Prostate gland (tissue), 2 donors: ENCODE results near the gene STK35.

ENCODE experiments used
- POLR2A ChIP-seq: fragments of 450-650 bp; IDR thresholded peaks from one replicate; pipeline ENCODE4 v1.6.1; 2016; ENCODE audit warnings: antibody characterized with exemption, mild to moderate bottlenecking
- POLR2AphosphoS5 ChIP-seq: sonication (generic); formaldehyde crosslinking; IDR thresholded peaks from one replicate; pipeline ENCODE4 v1.6.1; 2017; ENCODE audit warnings: antibody characterized with exemption
- TF ChIP-seq, protein P1 (sequence below), 4 experiments: fragments of 200-600 bp in 2 of 4; fragments of 450-650 bp in 2 of 4; sonication (generic) in 2 of 4; IDR thresholded peaks; 1 replicate in 3 of 4; 2 replicates in 1 of 4; pipeline ENCODE4 v1.5.1; 2016 to 2019; ENCODE audit warnings: antibody characterized with exemption in 4 of 4, mild to moderate bottlenecking in 2 of 4, moderate library complexity in 2 of 4

DNA sequence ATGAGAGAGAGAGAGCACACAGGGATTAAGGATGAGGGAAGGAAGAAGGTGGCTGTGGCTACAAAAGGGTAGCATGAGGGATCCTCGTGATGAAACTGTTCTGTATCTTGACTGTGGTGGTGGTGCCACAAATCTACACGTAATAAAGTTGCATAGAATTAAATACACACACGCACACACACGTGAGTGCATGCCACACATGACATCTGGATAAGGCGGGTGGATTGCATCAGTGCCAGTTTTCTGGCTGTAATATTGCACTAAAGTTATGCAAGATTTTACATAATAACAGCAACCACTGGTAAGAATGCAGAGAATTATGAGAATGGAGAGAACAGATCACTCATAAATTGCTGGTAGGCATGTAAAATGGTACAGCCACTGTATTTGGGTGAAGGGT, 16.9 kb upstream of the STK35 start:
- TF ChIP-seq POLR2A (no peak), POLR2AphosphoS5 (no peak)
- TF ChIP-seq, protein P1, sequence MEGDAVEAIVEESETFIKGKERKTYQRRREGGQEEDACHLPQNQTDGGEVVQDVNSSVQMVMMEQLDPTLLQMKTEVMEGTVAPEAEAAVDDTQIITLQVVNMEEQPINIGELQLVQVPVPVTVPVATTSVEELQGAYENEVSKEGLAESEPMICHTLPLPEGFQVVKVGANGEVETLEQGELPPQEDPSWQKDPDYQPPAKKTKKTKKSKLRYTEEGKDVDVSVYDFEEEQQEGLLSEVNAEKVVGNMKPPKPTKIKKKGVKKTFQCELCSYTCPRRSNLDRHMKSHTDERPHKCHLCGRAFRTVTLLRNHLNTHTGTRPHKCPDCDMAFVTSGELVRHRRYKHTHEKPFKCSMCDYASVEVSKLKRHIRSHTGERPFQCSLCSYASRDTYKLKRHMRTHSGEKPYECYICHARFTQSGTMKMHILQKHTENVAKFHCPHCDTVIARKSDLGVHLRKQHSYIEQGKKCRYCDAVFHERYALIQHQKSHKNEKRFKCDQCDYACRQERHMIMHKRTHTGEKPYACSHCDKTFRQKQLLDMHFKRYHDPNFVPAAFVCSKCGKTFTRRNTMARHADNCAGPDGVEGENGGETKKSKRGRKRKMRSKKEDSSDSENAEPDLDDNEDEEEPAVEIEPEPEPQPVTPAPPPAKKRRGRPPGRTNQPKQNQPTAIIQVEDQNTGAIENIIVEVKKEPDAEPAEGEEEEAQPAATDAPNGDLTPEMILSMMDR (IDR thresholded peaks at IDR 0.05), result no peak
